ENCODE data around the gene RPS6KL1. TPM values are rescaled to one million over a fixed set of nuclear protein-coding genes. Genes with fewer than 3 reads are reported as not detected.

Gene RPS6KL1
- total and polyA plus RNA-seq, 2 experiments from 2014 or later, result 5.6 to 6.5 TPM

- Histone ChIP-seq H3K36me3 (ENCODE audit: insufficient read depth) (no peaks in the 10 kb centered on the region), H3K79me2 (replicated peaks; ENCODE audit: insufficient read depth) (no peaks in the 10 kb centered on the region), H3K27me3 (ENCODE audit: insufficient read depth) (no peaks in the 10 kb centered on the region), H3F3A (replicated peaks; ENCODE audit: low read depth) (no peaks in the 10 kb centered on the region), H3K27ac (ENCODE audit: low read depth) (no peak overlapping the region), H3K4me3 (no peak overlapping the region), H3K4me2 (no peak overlapping the region), H4K20me1 (replicated peaks; ENCODE audit: insufficient read depth) (no peaks in the 10 kb centered on the region), H3K9me2 (ENCODE audit: insufficient read depth) (no peaks in the 10 kb centered on the region), H2AFZ (no peak overlapping the region), H3K4me1 (ENCODE audit: insufficient read depth) (peaks cover 5% of the 10 kb centered on the region; the same call in 1 of the 2 replicates)
- H3K27me3 Mint-ChIP-seq (ENCODE audit: insufficient read depth, low read depth, poor library complexity), result peaks cover 9% of the 10 kb centered on the region
- no peaks in the 10 kb centered on the region for H3K9me3 Mint-ChIP-seq
- DNase-seq (ENCODE audit: low spot score) (no peak), ATAC-seq (no peak)
- H3K27ac Mint-ChIP-seq, result no peak overlapping the region
- peaks cover 10% of the 10 kb centered on the region for H3K4me1 Mint-ChIP-seq
- no peak overlapping the region for H3K4me3 Mint-ChIP-seq
- H3K36me3 Mint-ChIP-seq (ENCODE audit: low read depth), result no peaks in the 10 kb centered on the region
- TF ChIP-seq EZH2phosphoT487 (IDR thresholded peaks at IDR 0.05; ENCODE audit: unreplicated experiment), result no peak
- TF ChIP-seq REST (IDR thresholded peaks at IDR 0.05; ENCODE audit: unreplicated experiment), result no peak
- no peak for TF ChIP-seq ZNF114 (CRISPR knock-in tag; IDR thresholded peaks at IDR 0.05)
Measured at GRCh38 chr14:74871819-74872218, 51.2 kb downstream of the RPS6KL1 start.

- TF ChIP-seq ZNF462 (CRISPR knock-in tag; IDR thresholded peaks at IDR 0.05) (no peak), POLR2AphosphoS5 (IDR thresholded peaks at IDR 0.05; ENCODE audit: low read depth) (no peak), CREB1 (CRISPR knock-in tag; IDR thresholded peaks at IDR 0.05; ENCODE audit: low read depth) (no peak), ZNF331 (CRISPR knock-in tag; IDR thresholded peaks at IDR 0.05; ENCODE audit: low read depth) (no peak), ETS1 (IDR thresholded peaks at IDR 0.05) (no peak), ZNF114 (CRISPR knock-in tag; IDR thresholded peaks at IDR 0.05) (no peak), NANOG (IDR thresholded peaks at IDR 0.05; ENCODE audit: borderline replicate concordance) (no peak), EZH2 (IDR thresholded peaks at IDR 0.05; ENCODE audit: low read depth, unreplicated experiment) (no peak)
- Mint-ChIP-seq H3K27ac (no peak overlapping the region), H3K4me1 (peaks cover 2% of the 10 kb centered on the region; the same call in 1 of the 3 replicates), H3K9me3 (no peaks in the 10 kb centered on the region), H3K27me3 (ENCODE audit: insufficient read depth, low read depth, poor library complexity) (peaks cover 3% of the 10 kb centered on the region), H3K36me3 (ENCODE audit: low read depth) (no peaks in the 10 kb centered on the region), H3K4me3 (no peak overlapping the region)
- H2AFZ ChIP-seq, result no peak overlapping the region
- DNase-seq (ENCODE audit: low spot score) (no peak), ATAC-seq (no peak)
- H3K9me2 ChIP-seq (ENCODE audit: insufficient read depth), result no peaks in the 10 kb centered on the region
- H3K27me3 ChIP-seq (ENCODE audit: insufficient read depth), result no peaks in the 10 kb centered on the region
- no peaks in the 10 kb centered on the region for H3K79me2 ChIP-seq (replicated peaks; ENCODE audit: insufficient read depth)
- no peaks in the 10 kb centered on the region for H3F3A ChIP-seq (replicated peaks; ENCODE audit: low read depth)
- no peak overlapping the region for H3K27ac ChIP-seq (ENCODE audit: low read depth)
- H4K20me1 ChIP-seq (replicated peaks; ENCODE audit: insufficient read depth), result no peaks in the 10 kb centered on the region
- no peaks in the 10 kb centered on the region for H3K4me1 ChIP-seq (ENCODE audit: insufficient read depth)
- H3K4me3 ChIP-seq, result no peak overlapping the region
- no peak overlapping the region for H3K4me2 ChIP-seq
- no peaks in the 10 kb centered on the region for H3K36me3 ChIP-seq (ENCODE audit: insufficient read depth)
Measured at GRCh38 chr14:74868739-74869138, 54.3 kb downstream of the RPS6KL1 start.
